Brain microvascular endothelial cell (primary cell): Measurements from ENCODE around the gene TIFAB.

Experiments used
- DNase-seq: peaks from one replicate; pipeline ENCODE4 v3.0.0-alpha.2; 2020
- H3K27ac ChIP-seq: fragments of 250-450 bp; sonication (Bioruptor Pico); 2 replicates; pipeline ENCODE4 v1.5.1; 2020; ENCODE audit warnings: mild to moderate bottlenecking, moderate library complexity
- H3K27me3 ChIP-seq: fragments of 250-450 bp; sonication (Bioruptor Pico); replicated peaks from 2 replicates; pipeline ENCODE4 v1.5.1; 2020; ENCODE audit warnings: mild to moderate bottlenecking
- H3K36me3 ChIP-seq: fragments of 250-450 bp; sonication (Bioruptor Pico); replicated peaks from 2 replicates; pipeline ENCODE4 v1.5.1; 2020; ENCODE audit warnings: mild to moderate bottlenecking
- H3K4me3 ChIP-seq: 2 replicates; pipeline ENCODE4 v1.5.1; 2011; ENCODE audit warnings: low read depth, mild to moderate bottlenecking, control low read depth, low read length, moderate library complexity
- CTCF ChIP-seq: IDR thresholded peaks from 2 replicates; pipeline ENCODE4 v1.5.1; 2011; ENCODE audit warnings: low read depth, mild to moderate bottlenecking, moderate library complexity, low read length, control low read depth, inconsistent platforms; ENCODE audit errors: missing control alignments
- in situ Hi-C: cut with HindIII; loops from 2 replicates; pipeline ENCODE4 v1.10.0; 2017; ENCODE audit warnings: low sequenced_read_pairs, low pct_ligation_motif_present

The TIFAB gene

GRCh38 chr5:135493406-135494180, 41.4 kb upstream of the TIFAB start:
- no peak for TF ChIP-seq CTCF
- no peak overlapping the region for H3K4me3 ChIP-seq
- H3K27ac ChIP-seq = no peak overlapping the region
- in situ Hi-C loops = no loop called here
- H3K27me3 ChIP-seq = peaks cover 42% of the 10 kb centered on the region
- no peaks in the 10 kb centered on the region for H3K36me3 ChIP-seq
- DNase-seq = peak; percentile 15

GRCh38 chr5:135492319-135492626, 40.1 kb upstream of the TIFAB start:
- TF ChIP-seq CTCF = no peak
- Histone ChIP-seq H3K27ac (no peak overlapping the region), H3K4me3 (no peak overlapping the region), H3K27me3 (peaks cover 52% of the 10 kb centered on the region), H3K36me3 (no peaks in the 10 kb centered on the region)
- in situ Hi-C loops = no loop called here
- no peak for DNase-seq

GRCh38 chr5:135491552-135492318, 39.6 kb upstream of the TIFAB start:
- Histone ChIP-seq H3K27ac (no peak overlapping the region), H3K27me3 (peaks cover 57% of the 10 kb centered on the region), H3K36me3 (no peaks in the 10 kb centered on the region), H3K4me3 (no peak overlapping the region)
- no peak for TF ChIP-seq CTCF
- in situ Hi-C loops = no loop called here
- no peak for DNase-seq

- TF ChIP-seq CTCF = no peak
- H3K27ac ChIP-seq = no peak overlapping the region
- in situ Hi-C loops = no loop called here
- peaks cover 62% of the 10 kb centered on the region for H3K27me3 ChIP-seq
- DNase-seq = no peak
- H3K4me3 ChIP-seq = no peak overlapping the region
- H3K36me3 ChIP-seq = no peaks in the 10 kb centered on the region
These were observed 38.9 kb upstream of the TIFAB start for GRCh38 chr5:135491038-135491551.

- peaks cover 68% of the 10 kb centered on the region for H3K27me3 ChIP-seq
- H3K4me3 ChIP-seq = peak overlapping the region; percentile 17
- DNase-seq = no peak
- no peak for TF ChIP-seq CTCF
- no peaks in the 10 kb centered on the region for H3K36me3 ChIP-seq
- in situ Hi-C loops = no loop called here
- no peak overlapping the region for H3K27ac ChIP-seq
These were observed 38.3 kb upstream of the TIFAB start for GRCh38 chr5:135490245-135491037.
